Erythroblast (primary cell): ENCODE results near the gene PMP22.

Source experiments
- DNase-seq, 2 experiments: peaks; one replicate each; lab custom pipeline; 2025; lab: John Stamatoyannopoulos, UW
- GATA1 ChIP-seq: IDR thresholded peaks from 2 replicates; pipeline ENCODE4 v1.6.1; 2011; ENCODE audit warnings: low read depth, mild to moderate bottlenecking, control low read depth, low read length, moderate library complexity
- POLR2A ChIP-seq: IDR thresholded peaks from 2 replicates; pipeline ENCODE4 v1.6.1; 2011; ENCODE audit warnings: mild to moderate bottlenecking, low read length

The PMP22 gene

DNA sequence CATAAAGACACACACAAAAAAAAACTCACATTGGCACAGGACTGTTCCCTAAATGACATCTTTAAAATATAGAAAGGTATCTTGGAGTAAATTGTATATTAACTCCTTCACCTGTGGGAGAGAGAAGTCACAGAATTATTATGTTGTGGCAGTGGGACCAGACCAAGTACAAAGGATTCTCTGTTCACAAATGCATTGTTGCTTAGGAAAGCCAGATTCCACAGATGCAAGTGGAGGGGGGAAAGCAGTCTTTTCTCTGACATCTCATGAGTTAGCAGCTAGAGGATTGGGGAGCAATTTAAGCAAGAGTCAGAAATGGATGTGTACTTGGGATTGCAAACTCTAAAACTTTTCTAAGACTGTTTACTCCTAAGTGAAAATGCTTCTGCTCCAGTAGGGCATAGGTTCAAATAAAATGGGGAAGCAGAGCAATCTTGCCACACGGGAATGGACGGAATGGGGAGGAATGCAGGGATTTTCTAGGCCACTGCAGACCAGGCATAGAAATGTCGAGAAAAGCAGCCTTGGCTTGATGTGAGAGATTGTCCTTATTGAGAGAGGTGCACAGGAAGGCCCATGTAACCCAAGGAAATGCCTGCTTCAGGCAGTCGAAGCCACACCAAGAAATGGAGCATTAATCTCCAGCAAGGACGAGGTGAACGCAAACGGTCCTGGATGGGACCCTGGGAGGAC, 4.1 kb upstream of the PMP22 start:
- DNase-seq, result no peak
- no peak for TF ChIP-seq POLR2A
- no peak for TF ChIP-seq GATA1

DNA sequence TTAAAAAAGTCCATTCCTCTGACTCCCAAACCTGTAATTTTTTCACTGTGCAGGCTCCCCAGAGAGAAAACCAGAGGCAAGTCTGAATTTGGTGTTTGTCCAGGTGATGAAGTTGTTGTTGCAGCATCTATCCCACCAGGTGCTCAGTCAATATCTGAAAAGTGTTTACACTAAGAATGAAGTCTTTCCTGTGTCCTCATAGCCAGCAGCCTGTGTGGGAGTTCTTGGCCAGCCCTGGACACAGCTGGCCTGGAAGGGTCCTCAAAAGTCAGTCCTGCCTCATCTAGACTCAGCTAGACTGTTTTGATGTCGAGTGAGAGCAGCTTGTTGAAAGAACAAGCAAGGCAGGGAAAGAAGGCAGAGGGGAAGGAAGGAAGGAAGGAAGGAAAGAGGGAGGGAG, 3.3 kb upstream of the PMP22 start:
- TF ChIP-seq GATA1 (no peak), POLR2A (no peak)
- no peak for DNase-seq

DNA sequence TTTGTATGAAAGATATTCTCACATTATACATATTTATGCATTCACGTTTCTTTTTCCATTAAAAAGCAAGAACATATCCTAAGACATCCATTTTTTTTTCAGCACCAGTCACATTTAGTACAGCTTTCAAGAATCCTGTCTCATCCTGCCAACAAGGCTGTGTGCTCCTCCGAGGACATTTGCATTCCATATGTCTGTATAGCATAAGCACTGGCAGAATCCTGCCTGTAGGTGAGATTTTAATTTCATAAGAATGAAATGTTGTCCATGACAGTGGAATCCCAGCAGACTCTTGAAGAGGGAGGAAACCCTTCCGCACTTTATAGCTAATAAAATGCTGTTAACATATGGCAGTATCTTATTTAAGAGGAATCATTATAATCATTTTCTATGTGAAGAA, 2.9 kb upstream of the PMP22 start:
- TF ChIP-seq POLR2A (no peak), GATA1 (no peak)
- no peak for DNase-seq

DNA sequence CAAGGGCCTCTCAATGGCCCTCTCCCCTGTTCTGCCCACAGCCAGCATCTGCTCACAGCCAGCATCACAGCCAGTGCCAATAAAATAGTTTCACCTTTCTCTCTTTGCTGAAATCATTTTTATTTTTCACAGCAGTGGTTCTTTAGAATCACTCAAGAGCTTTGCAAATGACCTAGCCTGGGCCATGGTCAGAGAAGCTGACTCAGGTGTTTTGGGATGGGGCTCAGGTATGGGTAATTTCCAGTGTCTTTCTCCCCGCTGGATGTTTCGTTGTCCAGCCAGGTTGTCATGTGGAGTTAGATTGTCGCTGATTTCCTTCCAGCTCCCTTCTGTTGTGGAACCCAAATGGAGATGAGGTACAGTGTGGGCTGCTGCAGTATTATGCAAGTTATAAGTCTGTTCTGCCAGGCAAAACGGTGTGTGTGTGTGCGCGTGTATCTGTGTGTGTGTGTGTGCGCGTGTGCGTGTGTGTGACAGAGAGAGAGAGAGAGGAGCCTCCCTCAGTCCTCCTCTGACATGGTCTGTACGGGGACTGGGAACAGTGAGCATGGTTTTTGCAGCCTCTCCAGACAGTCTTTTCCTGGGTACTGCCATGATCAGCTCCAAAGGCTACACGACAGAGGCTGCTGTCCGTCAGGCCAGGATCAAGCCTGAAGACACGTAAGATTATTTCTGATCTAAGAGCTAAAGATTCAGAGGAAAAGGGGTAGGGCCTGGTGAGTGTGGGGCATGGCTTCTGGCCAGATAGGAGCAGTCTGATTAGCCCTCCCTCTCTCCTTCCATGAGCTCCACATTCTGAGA, 1.4 kb upstream of the PMP22 start:
- no peak for DNase-seq
- TF ChIP-seq GATA1 (no peak), POLR2A (no peak)

DNA sequence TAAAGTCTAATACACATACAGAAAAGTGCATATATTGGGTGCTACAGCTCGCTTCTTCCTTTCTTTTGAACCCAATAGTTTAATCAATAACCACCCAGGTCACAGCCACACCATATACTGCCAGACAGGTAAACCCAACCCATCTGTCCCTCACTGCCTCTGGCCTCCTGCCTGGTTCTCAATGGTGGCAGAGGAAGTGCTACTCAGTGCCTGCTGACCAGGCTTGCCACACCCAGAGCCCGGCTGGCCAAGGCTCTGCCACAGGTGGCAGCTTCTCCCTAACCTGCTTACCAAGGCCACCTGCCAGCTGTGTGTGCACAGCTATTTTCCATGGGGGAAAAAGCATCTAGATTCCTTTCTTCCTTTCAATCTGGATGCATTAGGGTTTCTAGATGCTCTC, 584 bp downstream of the PMP22 start:
- DNase-seq, result no peak
- TF ChIP-seq POLR2A (no peak), GATA1 (no peak)

DNA sequence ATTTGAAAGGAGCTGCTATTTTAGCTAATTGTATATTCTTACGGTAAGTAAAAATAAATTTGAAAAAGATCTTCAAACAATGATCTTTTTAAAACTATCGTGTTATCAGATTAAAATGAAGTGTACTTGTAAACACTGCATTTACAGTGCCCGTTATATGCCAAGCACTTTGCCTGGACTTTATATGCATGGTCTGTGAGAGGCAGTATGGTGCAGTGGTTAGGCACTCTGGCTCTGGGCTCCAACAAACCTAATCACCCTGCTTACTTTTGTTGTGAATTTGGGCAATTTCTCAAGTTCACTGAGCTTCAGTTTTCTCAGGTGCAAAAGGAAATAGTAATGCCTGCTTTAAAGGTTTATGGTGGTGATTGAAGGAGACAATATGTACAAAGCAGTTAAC, 1.4 kb downstream of the PMP22 start:
- TF ChIP-seq GATA1, result no peak
- DNase-seq, result peak in 1 of 2 experiments; percentile 26

DNA sequence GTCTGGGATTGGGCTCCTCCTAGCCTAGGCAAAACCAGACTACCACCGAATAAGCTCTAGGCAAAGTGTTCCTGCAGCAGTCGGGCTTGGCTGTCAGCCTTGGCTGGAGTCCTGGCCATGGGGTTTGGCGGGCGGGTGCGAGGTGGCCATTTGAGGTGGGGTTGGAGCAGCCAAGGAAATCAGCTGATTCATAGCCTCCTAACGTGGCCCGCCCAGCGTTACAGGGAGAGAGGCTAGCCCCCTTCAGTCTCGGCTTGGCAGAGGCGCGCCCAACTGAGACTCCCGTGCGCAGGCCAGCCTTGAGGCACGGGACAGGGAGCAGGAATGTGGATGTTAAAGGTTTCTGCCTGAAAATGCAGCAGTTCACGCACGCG, 1.9 kb downstream of the PMP22 start:
- DNase-seq, result peak; percentile 69 to 80
- TF ChIP-seq GATA1, result no peak
- TF ChIP-seq POLR2A, result no peak

DNA sequence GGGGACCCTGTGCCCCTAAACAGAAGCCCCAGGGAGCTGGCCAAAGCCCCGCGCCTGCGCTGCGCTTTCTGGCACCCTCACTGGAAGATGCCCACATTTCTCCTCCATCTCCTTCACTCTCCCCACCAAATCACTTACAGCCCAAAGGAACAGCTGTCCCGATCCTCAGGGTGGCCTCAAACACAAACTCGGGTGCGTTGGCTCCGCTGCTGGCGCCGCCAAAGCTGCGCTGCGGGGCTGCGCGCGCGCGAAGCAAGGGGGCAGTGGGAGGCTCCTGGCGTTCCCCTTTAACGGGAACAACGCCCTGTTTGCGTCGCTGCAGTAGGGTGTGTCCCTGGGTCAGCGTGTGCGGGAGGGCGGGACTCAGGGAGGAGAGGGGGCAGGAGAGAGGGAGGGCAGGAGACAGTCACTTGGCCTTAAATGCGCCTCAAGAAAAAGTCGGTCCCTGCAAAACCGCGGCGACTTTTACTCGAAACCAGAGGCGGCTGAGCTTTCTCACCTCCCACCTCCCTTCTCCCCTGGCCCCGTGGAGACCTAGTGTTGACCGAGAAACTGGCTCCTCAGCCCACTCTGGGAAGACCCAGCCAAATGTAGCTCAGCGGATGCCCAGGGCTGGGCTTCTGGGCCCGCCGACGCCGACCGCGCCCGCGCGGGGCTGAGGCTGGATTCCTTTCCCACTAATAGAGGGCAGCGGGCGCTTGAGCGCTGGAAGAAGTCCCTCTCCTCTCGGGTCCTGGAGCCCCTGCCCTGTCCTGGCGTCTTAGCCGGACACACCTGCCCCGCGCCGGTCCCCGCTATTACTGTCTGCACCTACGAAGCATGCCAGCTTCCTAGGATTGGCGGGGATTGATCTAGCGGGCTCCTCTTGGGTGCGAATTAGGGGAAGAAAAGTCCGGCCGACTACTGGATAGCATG, 2.6 kb downstream of the PMP22 start:
- TF ChIP-seq POLR2A, result peak; percentile 91
- TF ChIP-seq GATA1, result no peak
- peak; percentile 82 to 88 for DNase-seq

DNA sequence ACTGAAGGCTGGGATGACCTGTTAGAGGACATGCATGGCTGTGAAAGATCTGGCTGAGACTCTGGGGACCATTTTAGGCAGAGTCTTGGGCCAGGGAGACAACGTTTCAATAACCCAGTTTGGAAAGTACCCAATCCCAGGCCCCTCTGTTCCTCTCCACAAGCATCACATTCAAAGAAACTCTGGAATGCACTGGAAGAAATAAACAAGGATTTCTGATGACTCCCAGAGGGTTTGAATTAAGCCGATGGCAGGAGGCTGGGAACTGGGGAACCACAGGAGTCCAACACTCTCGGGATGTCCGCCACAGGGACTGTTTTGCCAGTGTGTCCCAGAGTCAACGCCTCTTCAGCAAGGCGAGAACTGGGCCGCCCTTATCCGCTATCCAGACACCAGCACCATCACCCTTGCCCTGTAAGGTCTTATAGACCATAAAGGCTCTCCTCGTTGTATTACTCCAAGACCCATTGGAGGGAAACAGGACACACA, 3.3 kb downstream of the PMP22 start:
- TF ChIP-seq GATA1, result no peak
- no peak for TF ChIP-seq POLR2A
- peak; percentile 43 to 57 for DNase-seq

DNA sequence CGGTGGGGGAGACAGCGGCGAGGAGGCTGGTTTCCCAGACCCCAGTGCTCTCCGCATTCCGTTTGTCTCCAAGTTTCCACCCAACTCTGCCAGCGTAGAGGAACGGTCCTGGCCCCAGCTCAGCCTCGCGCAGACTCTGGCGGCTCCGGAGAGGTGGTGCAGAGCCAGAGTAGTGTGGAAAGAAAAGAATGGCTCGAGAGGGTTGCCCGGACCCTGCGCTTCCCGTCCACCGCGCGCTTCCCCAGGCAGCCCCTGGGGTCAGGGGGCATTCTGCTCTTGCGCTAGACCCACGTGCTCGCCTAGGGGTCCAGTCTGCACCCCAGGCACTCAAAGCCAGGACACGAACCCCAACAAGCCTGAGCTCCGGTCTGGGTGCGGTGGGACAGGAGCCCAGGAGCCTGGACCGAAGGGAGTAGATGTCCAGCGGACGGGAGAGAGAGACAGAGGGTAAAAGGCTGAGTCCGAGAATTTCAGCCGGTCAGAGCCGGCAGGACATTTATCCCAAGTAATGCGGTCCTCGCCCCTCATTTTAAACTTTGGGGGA, 3.8 kb downstream of the PMP22 start:
- DNase-seq, result peak; percentile 53 to 60
- no peak for TF ChIP-seq POLR2A
- TF ChIP-seq GATA1, result no peak

DNA sequence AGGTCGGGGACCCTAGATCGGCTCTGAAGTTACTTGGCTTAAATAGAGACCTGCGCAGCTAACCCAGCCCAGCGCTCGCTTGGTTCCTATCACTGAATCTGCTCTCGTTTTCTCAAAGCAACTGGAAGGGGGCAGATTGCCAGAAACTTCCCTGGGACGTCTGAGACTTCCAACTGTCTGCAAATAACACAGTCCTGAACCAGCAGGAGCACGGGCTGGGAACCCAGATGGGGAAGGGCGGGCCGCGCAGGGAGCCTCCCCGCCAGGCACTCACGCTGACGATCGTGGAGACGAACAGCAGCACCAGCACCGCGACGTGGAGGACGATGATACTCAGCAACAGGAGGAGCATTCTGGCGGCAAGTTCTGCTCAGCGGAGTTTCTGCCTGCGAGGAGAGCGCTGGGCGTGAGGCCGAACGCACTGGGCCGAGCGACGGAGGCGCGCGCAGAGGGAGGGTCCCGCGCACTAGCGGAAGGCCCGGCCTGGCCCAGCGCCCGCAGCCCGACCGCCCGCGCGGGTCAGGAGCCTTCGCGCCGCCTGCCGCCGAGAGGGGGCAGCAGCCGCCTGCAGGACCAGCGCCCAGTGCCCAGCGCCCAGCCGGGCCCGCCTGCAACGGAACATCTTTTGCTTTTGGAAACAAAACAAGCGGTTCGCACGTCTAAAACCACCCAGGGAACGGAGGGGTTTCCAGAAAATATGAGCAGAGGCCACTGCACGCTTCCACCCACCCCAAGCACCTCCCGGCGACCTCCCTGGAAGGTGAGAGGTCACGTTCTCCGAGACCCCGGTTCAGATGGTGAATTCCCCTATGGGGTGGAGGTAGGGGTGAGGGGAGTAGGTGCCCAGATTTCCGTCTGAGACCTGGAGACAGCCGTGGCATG, 4.5 kb downstream of the PMP22 start:
- peak; percentile 86 to 92 for DNase-seq
- peak; percentile 75 for TF ChIP-seq POLR2A
- TF ChIP-seq GATA1, result no peak

DNA sequence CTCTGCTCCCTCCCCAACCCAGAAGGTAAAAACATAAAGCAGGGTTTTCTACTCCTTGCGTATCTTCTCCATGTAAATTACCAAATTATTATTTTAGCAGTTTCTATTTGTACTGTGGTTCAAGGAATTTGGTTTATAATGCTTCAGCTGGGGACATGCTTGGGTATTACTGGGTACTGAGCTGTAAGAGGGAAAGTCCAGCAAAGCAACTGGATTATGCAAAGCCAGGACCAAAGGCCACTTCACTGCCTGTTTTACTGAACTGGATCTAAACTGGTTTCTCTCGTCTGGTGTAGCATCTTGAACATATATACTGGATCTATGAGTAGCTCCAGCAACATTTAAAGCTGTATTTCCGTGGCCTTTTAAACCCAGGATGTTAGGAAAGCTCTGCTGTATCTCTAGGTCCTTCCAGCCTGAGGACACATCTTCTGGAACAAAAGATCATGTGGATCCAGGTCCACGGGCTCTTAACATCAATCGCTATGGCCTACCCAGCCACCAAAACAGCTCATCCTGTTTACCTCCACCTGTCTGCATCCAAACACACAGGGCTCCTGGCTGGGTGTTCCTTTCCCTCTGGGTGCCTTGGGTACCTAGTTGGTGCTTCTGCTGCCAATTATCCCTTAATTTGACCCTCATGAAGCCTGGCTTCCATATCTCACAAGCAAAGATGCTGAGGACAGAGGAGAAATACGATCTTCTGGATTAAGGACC, 7.2 kb downstream of the PMP22 start:
- TF ChIP-seq POLR2A, result no peak
- no peak for TF ChIP-seq GATA1
- DNase-seq, result no peak
